BE2C (cell line): ENCODE results near the gene MRPL51.
"Not testable (repeated sequence)": the region's sequence is repeated elsewhere in the genome, so short reads cannot be mapped to it uniquely, and the experiment has no call there.

Experiments
- DNase-seq: peaks from one replicate; pipeline ENCODE4 v3.0.0-alpha.2; 2020
- H3K27me3 ChIP-seq: fragments of 250-450 bp; sonication (Bioruptor Pico); 2 replicates; pipeline ENCODE4 v1.5.1; 2020; ENCODE audit warnings: mild to moderate bottlenecking
- H3K36me3 ChIP-seq: fragments of 250-450 bp; sonication (Bioruptor Pico); 2 replicates; pipeline ENCODE4 v1.5.1; 2020; ENCODE audit warnings: mild to moderate bottlenecking
- H3K4me1 ChIP-seq: fragments of 250-450 bp; sonication (Bioruptor Pico); 2 replicates; pipeline ENCODE4 v1.5.1; 2020
- H3K4me3 ChIP-seq: 2 replicates; pipeline ENCODE4 v1.5.1; 2011; ENCODE audit warnings: low read depth, low read length
- H3K9me3 ChIP-seq: fragments of 250-450 bp; sonication (Bioruptor Pico); 2 replicates; pipeline ENCODE4 v1.5.1; 2020
- TF ChIP-seq, protein P1 (sequence below): IDR thresholded peaks from 2 replicates; pipeline ENCODE4 v1.5.1; 2012; ENCODE audit warnings: mild to moderate bottlenecking, low read depth, low read length

MRPL51 gene

DNA sequence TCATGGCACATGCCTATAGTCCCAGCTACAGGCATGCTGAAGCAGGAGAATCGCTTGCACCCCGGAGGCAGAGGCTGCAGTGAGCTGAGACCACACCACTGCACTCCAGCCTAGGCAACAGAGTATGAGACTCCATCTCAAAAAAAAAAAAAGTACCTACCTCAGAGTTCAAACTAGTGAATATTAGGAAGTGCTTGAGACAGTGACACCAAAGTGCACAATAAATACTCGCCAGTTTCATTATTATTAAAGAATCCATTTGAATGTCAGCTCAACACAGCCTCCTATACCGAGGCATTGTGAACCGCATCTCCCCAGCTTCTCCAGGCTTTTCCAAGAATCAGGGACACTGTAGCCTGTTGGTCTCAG lies 46.2 kb upstream of the MRPL51 start:
- no peaks in the 10 kb centered on the region for H3K9me3 ChIP-seq
- H3K27me3 ChIP-seq = no peaks in the 10 kb centered on the region
- H3K4me3 ChIP-seq = no peak overlapping the region
- TF ChIP-seq, protein P1, sequence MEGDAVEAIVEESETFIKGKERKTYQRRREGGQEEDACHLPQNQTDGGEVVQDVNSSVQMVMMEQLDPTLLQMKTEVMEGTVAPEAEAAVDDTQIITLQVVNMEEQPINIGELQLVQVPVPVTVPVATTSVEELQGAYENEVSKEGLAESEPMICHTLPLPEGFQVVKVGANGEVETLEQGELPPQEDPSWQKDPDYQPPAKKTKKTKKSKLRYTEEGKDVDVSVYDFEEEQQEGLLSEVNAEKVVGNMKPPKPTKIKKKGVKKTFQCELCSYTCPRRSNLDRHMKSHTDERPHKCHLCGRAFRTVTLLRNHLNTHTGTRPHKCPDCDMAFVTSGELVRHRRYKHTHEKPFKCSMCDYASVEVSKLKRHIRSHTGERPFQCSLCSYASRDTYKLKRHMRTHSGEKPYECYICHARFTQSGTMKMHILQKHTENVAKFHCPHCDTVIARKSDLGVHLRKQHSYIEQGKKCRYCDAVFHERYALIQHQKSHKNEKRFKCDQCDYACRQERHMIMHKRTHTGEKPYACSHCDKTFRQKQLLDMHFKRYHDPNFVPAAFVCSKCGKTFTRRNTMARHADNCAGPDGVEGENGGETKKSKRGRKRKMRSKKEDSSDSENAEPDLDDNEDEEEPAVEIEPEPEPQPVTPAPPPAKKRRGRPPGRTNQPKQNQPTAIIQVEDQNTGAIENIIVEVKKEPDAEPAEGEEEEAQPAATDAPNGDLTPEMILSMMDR = no peak
- H3K4me1 ChIP-seq = peaks cover 24% of the 10 kb centered on the region
- no peak for DNase-seq
- H3K36me3 ChIP-seq = peaks cover 59% of the 10 kb centered on the region

DNA sequence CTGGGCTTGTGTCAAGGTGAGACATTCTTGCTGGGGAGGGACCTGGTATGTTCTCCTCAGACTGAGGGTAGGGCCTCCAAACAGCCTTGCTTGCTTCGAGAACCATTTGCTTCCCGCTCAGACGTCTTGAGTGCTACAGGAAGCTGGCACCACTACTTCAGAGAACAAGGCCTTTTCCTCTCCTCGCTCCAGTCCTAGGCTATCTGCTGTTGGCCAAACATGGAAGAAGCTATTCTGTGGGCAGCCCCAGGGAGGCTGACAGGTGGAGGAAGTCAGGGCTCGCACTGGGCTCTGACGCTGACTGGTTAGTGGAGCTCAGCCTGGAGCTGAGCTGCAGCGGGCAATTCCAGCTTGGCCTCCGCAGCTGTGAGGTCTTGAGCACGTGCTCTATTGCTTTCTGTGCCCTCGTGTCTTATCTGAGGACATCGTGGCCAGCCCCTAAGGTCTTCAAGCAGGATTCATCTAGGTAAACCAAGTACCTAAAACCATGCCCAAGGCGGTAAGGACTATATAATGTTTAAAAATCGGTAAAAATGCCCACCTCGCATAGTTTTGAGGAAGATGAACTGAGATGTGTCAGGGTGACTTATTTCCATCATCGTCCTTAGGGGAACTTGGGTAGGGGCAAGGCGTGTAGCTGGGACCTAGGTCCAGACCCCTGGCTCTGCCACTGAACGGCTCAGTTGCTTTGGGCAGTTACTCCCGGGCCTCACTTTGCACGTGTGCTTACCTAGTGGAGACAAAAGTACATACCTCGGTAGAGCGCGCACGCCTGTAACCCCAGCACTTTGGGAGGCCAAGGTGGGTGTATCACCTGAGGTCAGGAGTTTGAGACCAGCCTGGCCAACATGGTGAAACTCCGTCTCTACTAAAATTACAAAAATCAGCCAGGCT lies 45.6 kb upstream of the MRPL51 start:
- Histone ChIP-seq H3K4me1 (peaks cover 24% of the 10 kb centered on the region), H3K4me3 (no peak overlapping the region), H3K9me3 (no peaks in the 10 kb centered on the region), H3K36me3 (peaks cover 58% of the 10 kb centered on the region), H3K27me3 (no peaks in the 10 kb centered on the region)
- TF ChIP-seq, protein P1 = no peak
- DNase-seq = peak; percentile 64

DNA sequence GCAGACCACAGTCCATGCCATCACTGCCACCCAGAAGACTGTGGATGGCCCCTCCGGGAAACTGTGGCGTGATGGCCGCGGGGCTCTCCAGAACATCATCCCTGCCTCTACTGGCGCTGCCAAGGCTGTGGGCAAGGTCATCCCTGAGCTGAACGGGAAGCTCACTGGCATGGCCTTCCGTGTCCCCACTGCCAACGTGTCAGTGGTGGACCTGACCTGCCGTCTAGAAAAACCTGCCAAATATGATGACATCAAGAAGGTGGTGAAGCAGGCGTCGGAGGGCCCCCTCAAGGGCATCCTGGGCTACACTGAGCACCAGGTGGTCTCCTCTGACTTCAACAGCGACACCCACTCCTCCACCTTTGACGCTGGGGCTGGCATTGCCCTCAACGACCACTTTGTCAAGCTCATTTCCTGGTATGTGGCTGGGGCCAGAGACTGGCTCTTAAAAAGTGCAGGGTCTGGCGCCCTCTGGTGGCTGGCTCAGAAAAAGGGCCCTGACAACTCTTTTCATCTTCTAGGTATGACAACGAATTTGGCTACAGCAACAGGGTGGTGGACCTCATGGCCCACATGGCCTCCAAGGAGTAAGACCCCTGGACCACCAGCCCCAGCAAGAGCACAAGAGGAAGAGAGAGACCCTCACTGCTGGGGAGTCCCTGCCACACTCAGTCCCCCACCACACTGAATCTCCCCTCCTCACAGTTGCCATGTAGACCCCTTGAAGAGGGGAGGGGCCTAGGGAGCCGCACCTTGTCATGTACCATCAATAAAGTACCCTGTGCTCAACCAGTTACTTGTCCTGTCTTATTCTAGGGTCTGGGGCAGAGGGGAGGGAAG lies 44.7 kb upstream of the MRPL51 start:
- not testable (repeated sequence) for H3K27me3 ChIP-seq, H3K9me3 ChIP-seq
- H3K4me3 ChIP-seq = peak overlapping the region; percentile 82
- TF ChIP-seq, protein P1 = peak; percentile 80
- DNase-seq = peak; percentile 88
- H3K36me3 ChIP-seq = peaks cover 53% of the 10 kb centered on the region
- peaks cover 24% of the 10 kb centered on the region for H3K4me1 ChIP-seq

DNA sequence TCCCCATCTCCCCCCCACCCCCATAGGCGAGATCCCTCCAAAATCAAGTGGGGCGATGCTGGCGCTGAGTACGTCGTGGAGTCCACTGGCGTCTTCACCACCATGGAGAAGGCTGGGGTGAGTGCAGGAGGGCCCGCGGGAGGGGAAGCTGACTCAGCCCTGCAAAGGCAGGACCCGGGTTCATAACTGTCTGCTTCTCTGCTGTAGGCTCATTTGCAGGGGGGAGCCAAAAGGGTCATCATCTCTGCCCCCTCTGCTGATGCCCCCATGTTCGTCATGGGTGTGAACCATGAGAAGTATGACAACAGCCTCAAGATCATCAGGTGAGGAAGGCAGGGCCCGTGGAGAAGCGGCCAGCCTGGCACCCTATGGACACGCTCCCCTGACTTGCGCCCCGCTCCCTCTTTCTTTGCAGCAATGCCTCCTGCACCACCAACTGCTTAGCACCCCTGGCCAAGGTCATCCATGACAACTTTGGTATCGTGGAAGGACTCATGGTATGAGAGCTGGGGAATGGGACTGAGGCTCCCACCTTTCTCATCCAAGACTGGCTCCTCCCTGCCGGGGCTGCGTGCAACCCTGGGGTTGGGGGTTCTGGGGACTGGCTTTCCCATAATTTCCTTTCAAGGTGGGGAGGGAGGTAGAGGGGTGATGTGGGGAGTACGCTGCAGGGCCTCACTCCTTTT lies 44.0 kb upstream of the MRPL51 start:
- no peaks in the 10 kb centered on the region for H3K27me3 ChIP-seq
- TF ChIP-seq, protein P1 = no peak
- peaks cover 24% of the 10 kb centered on the region for H3K4me1 ChIP-seq
- H3K9me3 ChIP-seq = no peaks in the 10 kb centered on the region
- peaks cover 57% of the 10 kb centered on the region for H3K36me3 ChIP-seq
- DNase-seq = peak; percentile 32
- H3K4me3 ChIP-seq = peak overlapping the region; percentile 82

DNA sequence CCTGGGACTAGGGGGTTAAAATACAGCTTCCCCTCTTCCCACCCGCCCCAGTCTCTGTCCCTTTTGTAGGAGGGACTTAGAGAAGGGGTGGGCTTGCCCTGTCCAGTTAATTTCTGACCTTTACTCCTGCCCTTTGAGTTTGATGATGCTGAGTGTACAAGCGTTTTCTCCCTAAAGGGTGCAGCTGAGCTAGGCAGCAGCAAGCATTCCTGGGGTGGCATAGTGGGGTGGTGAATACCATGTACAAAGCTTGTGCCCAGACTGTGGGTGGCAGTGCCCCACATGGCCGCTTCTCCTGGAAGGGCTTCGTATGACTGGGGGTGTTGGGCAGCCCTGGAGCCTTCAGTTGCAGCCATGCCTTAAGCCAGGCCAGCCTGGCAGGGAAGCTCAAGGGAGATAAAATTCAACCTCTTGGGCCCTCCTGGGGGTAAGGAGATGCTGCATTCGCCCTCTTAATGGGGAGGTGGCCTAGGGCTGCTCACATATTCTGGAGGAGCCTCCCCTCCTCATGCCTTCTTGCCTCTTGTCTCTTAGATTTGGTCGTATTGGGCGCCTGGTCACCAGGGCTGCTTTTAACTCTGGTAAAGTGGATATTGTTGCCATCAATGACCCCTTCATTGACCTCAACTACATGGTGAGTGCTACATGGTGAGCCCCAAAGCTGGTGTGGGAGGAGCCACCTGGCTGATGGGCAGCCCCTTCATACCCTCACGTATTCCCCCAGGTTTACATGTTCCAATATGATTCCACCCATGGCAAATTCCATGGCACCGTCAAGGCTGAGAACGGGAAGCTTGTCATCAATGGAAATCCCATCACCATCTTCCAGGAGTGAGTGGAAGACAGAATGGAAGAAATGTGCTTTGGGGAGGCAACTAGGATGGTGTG lies 43.1 kb upstream of the MRPL51 start:
- H3K36me3 ChIP-seq = peaks cover 61% of the 10 kb centered on the region
- H3K4me1 ChIP-seq = peaks cover 23% of the 10 kb centered on the region

More for the DNA sequence above, 43.1 kb upstream of the MRPL51 start:
- Histone ChIP-seq H3K4me3 (peak overlapping the region; percentile 82), H3K9me3 (no peaks in the 10 kb centered on the region), H3K27me3 (no peaks in the 10 kb centered on the region)
- TF ChIP-seq, protein P1 = no peak
- DNase-seq = no peak
